Adipose tissue (tissue), 3 donors: ENCODE measurements around the gene PERP. TPM values are rescaled to one million over a fixed set of nuclear protein-coding genes. Genes with fewer than 3 reads are reported as not detected.
"Not testable (repeated sequence)": the region's sequence is repeated elsewhere in the genome, so short reads cannot be mapped to it uniquely, and the experiment has no call there.

Source experiments
- H3K27ac ChIP-seq: one replicate; pipeline ENCODE4 v1.5.1; 2013; ENCODE audit warnings: low read depth, low read length
- WGBS, 3 donors: extraction: QIAGEN DNeasy Blood & Tissue Kit; methylation state at CpG; one replicate each; pipeline ENCODE4 v1.1.7; 2013; 5-methylcytosine and 5-hydroxymethylcytosine counted together
- polyA plus RNA-seq, 3 donors: library from polyadenylated mRNA; stranded (reverse); fragments of 200-250 nt; gene quantifications; one replicate each; pipeline ENCODE4 v1.2.3, GENCODE V29; 2013
- donor health status: healthy with polysubstance abuse.
- donor health status: Bipolar disorder and iron deficiency.
- donor health status: healthy.

PERP gene
- polyA plus RNA-seq, 3 donors, result 12.4 to 24.0 (median 16.0) TPM

DNA sequence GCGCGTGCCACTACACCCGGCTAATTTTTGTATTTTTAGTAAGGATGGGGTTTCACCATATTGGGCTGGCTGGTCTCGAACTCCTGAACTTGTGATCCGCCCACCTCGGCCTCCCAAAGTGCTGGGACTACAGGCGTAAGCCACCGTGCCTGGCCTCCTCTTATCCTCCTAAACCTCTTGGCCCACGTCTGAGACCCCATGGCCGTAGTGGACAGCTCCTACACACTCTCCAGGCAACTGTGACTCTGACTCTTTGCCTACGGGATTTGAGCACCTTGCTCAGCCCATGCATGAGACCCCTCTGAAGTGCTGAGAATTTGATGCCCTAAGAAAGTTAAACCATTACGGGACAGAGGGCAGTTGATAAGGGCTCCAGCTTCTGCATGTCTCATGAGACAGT lies 25.0 kb downstream of the PERP start:
- WGBS, 3 donors, result 91 to 92% (median 92%) methylated on average over 12 of the region's 12 CpGs
- H3K27ac ChIP-seq, result no peak overlapping the region

DNA sequence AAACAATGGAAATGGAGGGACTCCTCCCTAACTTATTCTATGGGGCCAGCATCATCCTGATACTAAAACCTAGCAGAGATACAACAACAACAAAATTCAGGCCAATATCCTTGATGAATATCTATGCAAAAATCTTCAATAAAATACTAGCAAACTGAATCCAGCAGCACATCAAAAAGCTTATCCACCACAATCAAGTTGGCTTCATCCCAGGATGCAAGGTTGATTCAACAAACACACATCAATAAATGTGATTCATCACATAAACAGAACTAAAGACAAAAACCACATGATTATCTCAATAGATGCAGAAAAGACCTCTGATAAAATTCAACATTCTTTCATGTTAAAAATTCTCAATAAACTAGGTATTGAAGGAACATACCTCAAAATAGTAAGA lies 27.7 kb downstream of the PERP start:
- H3K27ac ChIP-seq, result not testable (repeated sequence)

DNA sequence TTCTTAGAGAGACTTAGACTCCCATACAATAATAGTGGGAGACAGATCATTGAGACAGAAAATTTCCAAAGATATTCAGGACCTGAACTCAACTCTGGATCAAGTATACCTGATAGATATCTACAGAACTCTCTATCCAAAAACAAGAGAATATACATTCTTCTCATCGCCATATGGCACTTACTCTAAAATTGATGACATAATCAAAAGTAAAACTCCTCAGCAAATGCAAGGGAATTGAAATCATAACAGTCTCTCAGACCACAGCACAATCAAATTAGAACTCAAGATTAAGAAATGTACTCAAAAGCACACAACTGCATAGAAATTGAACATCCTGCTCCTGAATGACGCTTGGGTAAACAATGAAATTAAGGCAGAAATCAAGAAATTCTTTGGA lies 28.7 kb downstream of the PERP start:
- WGBS, 3 donors, result 81 to 90% (median 89%) methylated on average over 2 of the region's 2 CpGs
- H3K27ac ChIP-seq, result no peak overlapping the region

DNA sequence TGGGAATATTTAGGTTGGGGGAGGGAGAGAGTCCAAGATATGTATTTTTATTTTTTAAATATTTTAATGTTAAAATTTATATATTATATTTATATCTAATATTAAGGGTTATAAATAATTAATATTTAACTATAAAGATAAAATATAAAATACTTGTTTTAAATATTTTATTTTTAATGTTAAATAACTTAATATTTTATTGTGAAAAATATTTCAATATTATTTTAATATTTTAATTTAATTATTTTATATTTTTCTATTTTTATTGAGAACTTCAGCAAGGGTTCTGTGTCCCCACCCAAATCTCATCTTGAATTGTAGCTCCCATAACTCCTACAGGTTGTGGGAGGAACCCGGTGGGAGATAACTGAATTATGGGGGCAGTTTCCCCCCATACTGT lies 34.0 kb downstream of the PERP start:
- no peak overlapping the region for H3K27ac ChIP-seq
- WGBS, 3 donors, result 92 to 96% (median 92%) methylated on average over 1 of the region's 1 CpG

DNA sequence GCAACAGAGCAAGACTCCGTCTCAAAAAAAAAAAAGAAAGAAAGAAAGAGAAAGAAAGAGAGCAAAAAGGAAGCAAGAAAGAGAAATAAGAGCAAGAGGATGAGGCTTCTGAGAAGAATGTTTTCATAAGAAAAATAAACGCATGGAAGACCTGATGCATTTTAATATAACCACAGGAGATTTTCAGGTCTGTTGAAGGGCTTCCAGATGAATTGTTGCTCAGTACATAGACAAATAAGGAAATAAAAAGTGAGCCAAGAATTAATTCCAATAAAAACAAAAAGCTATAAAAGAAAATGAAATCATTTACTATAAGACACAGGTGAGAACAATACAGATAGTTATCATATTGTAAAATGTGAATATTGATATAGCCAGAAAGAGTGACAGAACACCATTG lies 43.5 kb downstream of the PERP start:
- 79 to 92% (median 91%) methylated on average over 2 of the region's 2 CpGs for WGBS, 3 donors
- no peak overlapping the region for H3K27ac ChIP-seq

DNA sequence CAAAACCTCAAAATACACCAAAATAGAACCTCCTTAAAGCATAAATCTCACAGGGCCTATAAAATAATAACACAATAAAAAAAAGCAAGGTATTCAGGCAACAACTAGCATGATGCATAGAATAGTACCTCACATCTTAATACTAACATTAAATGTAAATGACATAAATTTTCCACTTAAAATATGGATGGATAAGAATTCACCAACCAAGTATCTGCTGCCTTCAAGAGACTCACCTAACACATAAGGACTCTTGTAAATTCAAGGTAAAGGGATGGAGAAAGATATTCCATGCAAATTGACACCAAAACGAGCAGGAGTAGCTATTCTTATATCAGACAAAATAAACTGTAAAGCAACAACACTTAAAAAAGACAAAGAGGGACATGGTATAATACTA lies 52.2 kb downstream of the PERP start:
- 38 to 50% (median 47%) methylated on average over 1 of the region's 1 CpG for WGBS, 3 donors
- H3K27ac ChIP-seq, result no peak overlapping the region

DNA sequence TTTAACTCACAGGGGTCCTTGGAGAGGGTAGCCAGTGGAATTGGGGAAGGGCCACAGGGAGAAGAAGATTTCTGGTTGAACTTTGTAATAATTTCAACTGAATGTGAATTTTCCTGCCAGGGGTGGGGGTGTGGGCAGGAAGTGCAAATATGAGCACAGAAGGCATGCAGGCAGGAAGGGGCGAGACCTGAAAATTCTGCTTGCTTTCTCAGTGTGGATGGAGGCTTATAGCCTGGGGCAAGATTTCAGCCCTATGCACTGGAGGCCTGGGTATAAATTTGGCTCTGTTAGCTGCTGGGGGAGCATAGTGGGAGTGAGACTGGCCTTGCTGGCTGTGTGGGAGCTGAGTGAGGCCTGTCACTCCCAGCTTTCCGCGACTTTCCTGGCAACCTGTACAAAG lies 54.4 kb downstream of the PERP start:
- H3K27ac ChIP-seq, result no peak overlapping the region
- 78 to 96% (median 94%) methylated on average over 3 of the region's 3 CpGs for WGBS, 3 donors

DNA sequence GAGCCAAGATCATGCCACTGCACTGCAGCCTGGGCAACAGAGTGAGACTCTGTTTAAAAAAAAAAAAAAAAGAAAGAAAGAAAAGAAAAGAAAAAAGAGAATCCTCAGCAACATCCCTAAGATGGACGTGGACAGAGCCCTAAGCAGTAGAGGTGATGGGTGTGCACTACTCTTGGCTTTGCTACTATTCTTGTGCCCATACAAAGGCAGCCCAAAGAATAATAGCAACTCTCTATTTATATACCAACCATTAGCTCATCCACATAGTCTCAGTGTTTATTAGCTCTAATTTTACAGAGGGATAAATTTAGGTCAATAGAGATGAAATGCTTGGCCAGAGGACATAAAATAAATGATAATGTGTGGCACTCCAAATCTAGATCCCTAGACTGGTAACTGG lies 62.2 kb downstream of the PERP start:
- H3K27ac ChIP-seq, result no peak overlapping the region
- 47 to 72% (median 62%) methylated on average over 1 of the region's 1 CpG for WGBS, 3 donors

DNA sequence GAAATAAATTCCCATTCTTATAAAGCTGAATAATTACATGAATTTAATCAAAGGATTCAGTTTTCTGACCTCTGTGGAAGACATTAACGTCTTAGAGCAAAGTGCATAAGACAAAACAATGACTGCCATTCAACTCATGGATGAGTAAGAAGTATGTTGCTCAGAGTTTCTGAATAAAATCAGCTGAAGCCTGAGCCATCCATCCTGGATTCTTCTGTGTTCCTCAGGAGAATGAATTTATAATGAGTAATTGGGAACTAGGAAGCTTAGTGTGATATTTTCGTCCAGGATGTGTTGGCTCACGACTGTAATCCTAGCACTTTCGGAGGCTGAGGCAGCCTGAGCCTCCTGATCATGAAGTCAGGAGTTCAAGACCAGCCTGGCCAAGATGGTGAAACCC lies 62.8 kb downstream of the PERP start:
- WGBS, 3 donors, result 78 to 89% (median 83%) methylated on average over 4 of the region's 4 CpGs
- no peak overlapping the region for H3K27ac ChIP-seq

Other genes with a start within 250 kb of the PERP start
- gene TNFAIP3, start 240.2 kb downstream of the PERP start, polyA plus RNA-seq, result 10 to 100 TPM in 2 of 3 donors, 1 to 10 TPM in 1; 7.1 to 92.0 (median 15.6) TPM
- 1 to 10 TPM in 2 of 3 donors, under 1 TPM in 1; 0.45 to 5.3 (median 1.2) TPM for gene ARFGEF3, start 54.5 kb upstream of the PERP start, polyA plus RNA-seq
- gene PBOV1, start 111.1 kb upstream of the PERP start, polyA plus RNA-seq, result not detected